LNCAP (cell line): ENCODE results near the gene RNF182.

Source experiments
- TF ChIP-seq, protein P1 (sequence below): fragments of 450-650 bp; IDR thresholded peaks from 2 replicates; pipeline ENCODE4 v1.5.1; 2017; ENCODE audit warnings: mild to moderate bottlenecking

Gene RNF182

DNA sequence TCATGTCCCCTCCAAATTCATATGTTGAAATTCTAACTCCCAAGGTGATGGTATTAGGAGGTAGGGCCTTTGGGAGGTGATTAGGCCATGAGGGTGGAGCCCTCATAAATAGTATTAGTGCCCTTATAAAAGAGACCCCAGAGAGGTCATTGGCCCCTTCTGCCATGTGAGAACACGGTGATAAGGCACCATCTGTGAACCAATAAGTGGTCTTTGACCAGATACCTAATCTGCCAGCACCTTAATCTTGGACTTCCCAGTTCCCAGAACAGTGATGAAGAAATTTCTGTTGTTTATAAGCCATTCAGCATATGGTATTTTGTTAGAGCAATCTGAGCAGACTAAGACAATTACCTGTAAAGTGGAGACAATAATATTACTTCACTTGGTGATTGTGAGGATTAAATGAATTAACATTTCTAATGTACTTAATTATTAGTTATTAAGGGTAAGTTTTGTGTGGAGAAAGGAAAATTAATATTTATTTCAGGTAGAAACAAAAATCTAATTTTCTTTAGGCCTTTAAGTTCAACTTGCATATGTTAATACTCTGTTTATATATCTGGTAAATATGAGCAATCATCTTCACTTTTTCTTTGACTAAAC lies 7.1 kb downstream of the RNF182 start:
- TF ChIP-seq, protein P1, sequence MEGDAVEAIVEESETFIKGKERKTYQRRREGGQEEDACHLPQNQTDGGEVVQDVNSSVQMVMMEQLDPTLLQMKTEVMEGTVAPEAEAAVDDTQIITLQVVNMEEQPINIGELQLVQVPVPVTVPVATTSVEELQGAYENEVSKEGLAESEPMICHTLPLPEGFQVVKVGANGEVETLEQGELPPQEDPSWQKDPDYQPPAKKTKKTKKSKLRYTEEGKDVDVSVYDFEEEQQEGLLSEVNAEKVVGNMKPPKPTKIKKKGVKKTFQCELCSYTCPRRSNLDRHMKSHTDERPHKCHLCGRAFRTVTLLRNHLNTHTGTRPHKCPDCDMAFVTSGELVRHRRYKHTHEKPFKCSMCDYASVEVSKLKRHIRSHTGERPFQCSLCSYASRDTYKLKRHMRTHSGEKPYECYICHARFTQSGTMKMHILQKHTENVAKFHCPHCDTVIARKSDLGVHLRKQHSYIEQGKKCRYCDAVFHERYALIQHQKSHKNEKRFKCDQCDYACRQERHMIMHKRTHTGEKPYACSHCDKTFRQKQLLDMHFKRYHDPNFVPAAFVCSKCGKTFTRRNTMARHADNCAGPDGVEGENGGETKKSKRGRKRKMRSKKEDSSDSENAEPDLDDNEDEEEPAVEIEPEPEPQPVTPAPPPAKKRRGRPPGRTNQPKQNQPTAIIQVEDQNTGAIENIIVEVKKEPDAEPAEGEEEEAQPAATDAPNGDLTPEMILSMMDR, result no peak

DNA sequence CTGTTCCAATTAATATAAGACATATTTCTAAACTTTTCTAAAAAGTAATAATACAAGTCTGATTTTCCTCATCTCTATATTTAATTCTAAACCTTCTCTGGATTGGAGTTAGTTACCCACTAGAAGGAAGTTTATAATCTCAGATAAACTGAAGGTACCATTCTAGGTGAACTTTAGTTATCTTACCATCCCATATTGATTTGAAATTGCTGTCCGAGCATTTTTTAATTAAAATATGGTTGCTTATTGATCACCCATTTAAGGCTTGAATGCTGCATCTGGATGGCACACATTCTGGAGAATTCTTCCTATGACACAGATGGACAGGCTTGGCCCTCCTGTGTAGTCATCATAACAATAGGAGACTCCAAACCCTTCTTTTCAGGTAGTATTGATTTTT lies 8.0 kb downstream of the RNF182 start:
- TF ChIP-seq, protein P1, result no peak

DNA sequence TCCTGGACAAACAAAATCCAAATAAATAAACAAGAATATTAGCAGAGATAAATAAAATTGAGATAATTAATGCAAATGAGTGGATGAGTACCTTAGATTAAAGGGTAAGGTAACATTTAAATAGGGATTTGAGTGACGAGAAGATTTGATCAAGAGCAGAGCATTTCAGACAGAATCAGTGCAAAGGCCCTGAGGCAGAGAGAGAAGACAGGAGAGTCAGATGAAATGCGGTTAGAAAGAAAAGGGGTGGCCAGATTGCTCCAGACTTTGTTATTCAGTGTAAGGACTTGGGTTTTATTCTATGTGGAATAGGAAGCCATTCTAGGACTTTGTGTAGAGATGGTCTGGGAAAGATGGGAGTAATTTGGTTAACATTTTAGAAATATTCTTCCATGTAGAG lies 10.0 kb downstream of the RNF182 start:
- TF ChIP-seq, protein P1, result no peak

DNA sequence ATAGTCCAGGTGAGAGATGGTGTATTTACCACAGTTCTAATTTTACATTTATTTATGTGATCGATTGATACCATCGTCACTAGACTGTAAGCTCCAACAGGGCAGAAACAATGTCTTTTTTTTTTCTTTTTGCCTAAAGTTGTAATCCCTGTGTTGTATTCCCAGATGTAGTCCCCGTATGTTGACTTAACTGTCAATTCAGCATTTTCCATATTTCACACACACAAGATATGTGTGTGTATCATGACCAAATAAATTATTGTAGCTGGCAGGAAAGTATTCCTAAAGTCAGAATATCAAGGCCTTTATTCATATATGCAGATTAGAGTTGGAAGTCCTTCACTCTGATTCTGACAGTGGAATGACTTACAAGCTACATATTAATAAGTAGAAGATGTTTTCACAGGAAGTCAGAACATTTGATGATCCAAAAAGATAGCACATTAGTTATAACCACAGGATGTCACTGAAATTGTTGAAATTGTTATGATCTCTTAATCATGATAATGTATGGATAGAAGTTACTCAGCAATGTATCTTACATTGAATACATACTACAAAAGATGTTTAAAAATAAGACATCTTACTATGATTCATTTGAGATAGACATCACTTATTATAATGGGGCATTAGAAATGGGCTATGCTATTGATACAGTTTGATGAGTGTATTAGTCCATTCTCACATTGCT lies 10.6 kb downstream of the RNF182 start:
- TF ChIP-seq, protein P1, result no peak

DNA sequence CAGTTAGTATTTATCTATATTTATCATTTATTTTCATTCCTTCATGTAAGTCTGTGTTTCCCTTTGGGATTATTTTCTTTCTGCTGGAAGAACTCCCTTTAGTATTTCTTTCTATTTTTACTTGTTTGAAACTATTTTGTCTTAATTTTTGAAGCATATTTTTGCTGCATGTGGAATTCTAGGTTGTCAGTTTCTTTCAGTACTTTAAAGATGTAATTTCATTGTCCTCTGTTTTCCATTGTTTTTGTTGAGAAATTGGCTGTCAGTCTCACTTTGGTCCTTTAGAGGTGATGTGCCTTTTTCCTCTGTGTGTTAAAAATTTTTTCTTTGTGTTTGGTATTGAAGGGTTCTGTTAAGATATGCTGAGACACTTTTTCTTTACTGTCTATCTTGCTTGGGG lies 17.1 kb downstream of the RNF182 start:
- TF ChIP-seq, protein P1, result no peak

DNA sequence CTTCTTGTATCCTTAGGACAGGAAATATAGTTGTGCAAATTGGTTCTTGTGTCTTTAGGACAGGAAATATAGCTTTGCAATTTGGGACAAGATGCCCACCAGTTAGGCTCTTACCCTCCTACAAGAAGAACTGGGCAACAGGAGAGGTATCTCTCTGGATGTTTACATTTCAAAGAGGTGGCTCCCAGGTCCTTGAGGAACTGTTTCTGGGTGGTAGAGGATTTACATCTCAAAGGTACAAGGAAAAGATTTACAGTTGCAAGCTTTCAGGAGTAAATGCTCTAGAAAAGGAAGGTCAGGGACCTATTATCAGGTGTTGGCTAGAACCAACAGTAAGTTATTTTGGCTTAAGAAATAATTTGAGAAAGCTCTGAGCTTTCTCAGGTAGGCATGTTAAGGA lies 19.2 kb downstream of the RNF182 start:
- TF ChIP-seq, protein P1, result no peak

DNA sequence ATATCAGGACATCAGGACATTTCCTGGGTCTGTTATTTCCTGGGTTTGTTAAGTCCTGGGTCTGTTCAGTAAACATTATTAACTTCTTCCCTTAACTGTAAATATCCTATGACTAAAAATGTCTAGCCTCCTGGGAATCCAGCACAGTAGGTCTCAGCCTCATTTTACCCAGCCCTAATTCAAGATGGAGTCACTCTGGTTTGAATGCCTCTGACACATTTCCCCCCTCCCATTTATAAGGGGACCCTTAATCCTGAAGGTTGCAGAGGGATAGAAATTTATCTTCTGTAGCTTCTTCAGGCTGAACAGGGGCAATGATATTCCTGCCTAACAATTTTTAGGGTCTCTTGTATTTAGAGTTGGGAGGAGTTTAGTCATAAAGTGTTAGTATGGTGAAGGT lies 21.8 kb downstream of the RNF182 start:
- TF ChIP-seq, protein P1, result no peak
